ENCODE measurements around the gene GDF10. TPM values are rescaled to one million over a fixed set of nuclear protein-coding genes. Genes with fewer than 3 reads are reported as not detected.

GDF10 gene
- total RNA-seq, 1 experiment from 2014 or later = not detected

- H3K4me2 ChIP-seq (ENCODE audit: low read length) = no peak overlapping the region
- no peaks in the 10 kb centered on the region for H3K79me2 ChIP-seq (ENCODE audit: low read length)
- no peak overlapping the region for H3K9ac ChIP-seq (ENCODE audit: low read length)
- ChIA-PET POLR2A (ENCODE audit: unreplicated experiment) (no interaction called here), CTCF (no interaction called here)
- H3K4me3 ChIP-seq (ENCODE audit: low read length) = no peak overlapping the region
- DNase-seq (no peak), ATAC-seq (no peak)
- no TSS peak for BruUV-seq (replicated peaks)
- H3F3A ChIP-seq (ENCODE audit: low read length, unreplicated experiment) = no peaks in the 10 kb centered on the region
- no peaks in the 10 kb centered on the region for H3K4me1 ChIP-seq (ENCODE audit: insufficient read depth, low read length)
- no peaks in the 10 kb centered on the region for H3K36me3 ChIP-seq (ENCODE audit: low read depth, low read length)
- TF ChIP-seq EZH2phosphoT487 (IDR thresholded peaks at IDR 0.05; ENCODE audit: borderline replicate concordance, low read length) = no peak
- no peak for TF ChIP-seq CTCF (conservative IDR thresholded peaks at IDR 0.05; ENCODE audit: low read depth, low read length)
- TF ChIP-seq EZH2 (IDR thresholded peaks at IDR 0.05; ENCODE audit: low read length, unreplicated experiment) = no peak
- no peaks in the 10 kb centered on the region for H3K27me3 ChIP-seq (ENCODE audit: low read length)
- intact Hi-C loops (cut with micrococcal nuclease) = no loop called here
- no peaks in the 10 kb centered on the region for H3K9me2 ChIP-seq (replicated peaks; ENCODE audit: low read length)
- no peaks in the 10 kb centered on the region for H3K9me3 ChIP-seq (ENCODE audit: low read length)
- no peak overlapping the region for H2AFZ ChIP-seq (ENCODE audit: low read length)
- H3K27ac ChIP-seq (ENCODE audit: low read length) = no peak overlapping the region
- no peaks in the 10 kb centered on the region for H4K20me1 ChIP-seq (ENCODE audit: low read length)
These were observed 5.6 kb downstream of the GDF10 start for GRCh38 chr10:47305566-47305965.

GRCh38 chr10:47306387-47307210 is 6.6 kb downstream of the GDF10 start:
- H3K9me3 ChIP-seq (ENCODE audit: low read length) = no peaks in the 10 kb centered on the region
- H3K27ac ChIP-seq (ENCODE audit: low read length) = no peak overlapping the region
- H3K9me2 ChIP-seq (replicated peaks; ENCODE audit: low read length) = no peaks in the 10 kb centered on the region
- ATAC-seq (no peak), DNase-seq (no peak)
- H3K4me1 ChIP-seq (ENCODE audit: insufficient read depth, low read length) = peaks cover 5% of the 10 kb centered on the region
- no peaks in the 10 kb centered on the region for H3K36me3 ChIP-seq (ENCODE audit: low read depth, low read length)
- no peaks in the 10 kb centered on the region for H3K27me3 ChIP-seq (ENCODE audit: low read length)
- no peak overlapping the region for H3K4me3 ChIP-seq (ENCODE audit: low read length)
- no TSS peak for BruUV-seq (replicated peaks)
- TF ChIP-seq CTCF (conservative IDR thresholded peaks at IDR 0.05; ENCODE audit: low read depth, low read length) (no peak), EZH2 (IDR thresholded peaks at IDR 0.05; ENCODE audit: low read length, unreplicated experiment) (no peak), EZH2phosphoT487 (IDR thresholded peaks at IDR 0.05; ENCODE audit: borderline replicate concordance, low read length) (no peak)
- no peaks in the 10 kb centered on the region for H4K20me1 ChIP-seq (ENCODE audit: low read length)
- no peak overlapping the region for H3K4me2 ChIP-seq (ENCODE audit: low read length)
- POLR2A ChIA-PET (ENCODE audit: unreplicated experiment) = no interaction called here
- no peak overlapping the region for H2AFZ ChIP-seq (ENCODE audit: low read length)
- H3K79me2 ChIP-seq (ENCODE audit: low read length) = no peaks in the 10 kb centered on the region
- H3K9ac ChIP-seq (ENCODE audit: low read length) = no peak overlapping the region
- H3F3A ChIP-seq (ENCODE audit: low read length, unreplicated experiment) = no peaks in the 10 kb centered on the region
- intact Hi-C loops (cut with micrococcal nuclease) = no loop called here
- CTCF ChIA-PET = no interaction called here

- Histone ChIP-seq H3K36me3 (ENCODE audit: low read depth, low read length) (no peaks in the 10 kb centered on the region), H3K9me2 (replicated peaks; ENCODE audit: low read length) (no peaks in the 10 kb centered on the region), H2AFZ (ENCODE audit: low read length) (no peak overlapping the region), H3K27me3 (ENCODE audit: low read length) (no peaks in the 10 kb centered on the region), H3K79me2 (ENCODE audit: low read length) (no peaks in the 10 kb centered on the region), H3K4me3 (ENCODE audit: low read length) (no peak overlapping the region), H3K9me3 (ENCODE audit: low read length) (no peaks in the 10 kb centered on the region), H3K4me2 (ENCODE audit: low read length) (no peak overlapping the region), H3K4me1 (ENCODE audit: insufficient read depth, low read length) (peaks cover 10% of the 10 kb centered on the region), H3K27ac (ENCODE audit: low read length) (no peak overlapping the region), H3F3A (ENCODE audit: low read length, unreplicated experiment) (no peaks in the 10 kb centered on the region), H4K20me1 (ENCODE audit: low read length) (no peaks in the 10 kb centered on the region), H3K9ac (ENCODE audit: low read length) (no peak overlapping the region)
- ATAC-seq = no peak
- no TSS peak for BruUV-seq (replicated peaks)
- ChIA-PET CTCF (no interaction called here), POLR2A (ENCODE audit: unreplicated experiment) (no interaction called here)
- TF ChIP-seq CTCF (conservative IDR thresholded peaks at IDR 0.05; ENCODE audit: low read depth, low read length) (no peak), EZH2 (IDR thresholded peaks at IDR 0.05; ENCODE audit: low read length, unreplicated experiment) (no peak), EZH2phosphoT487 (IDR thresholded peaks at IDR 0.05; ENCODE audit: borderline replicate concordance, low read length) (no peak)
- no peak for DNase-seq
- intact Hi-C loops (cut with micrococcal nuclease) = no loop called here
These were observed 7.4 kb downstream of the GDF10 start for GRCh38 chr10:47307381-47307780.
